SK-N-SH (cell line): ENCODE results near the gene USPL1.

Experiments used
- EZH2phosphoT487 ChIP-seq: fragments of 200-600 bp; sonication (generic); IDR thresholded peaks from 2 replicates; pipeline ENCODE4 v1.6.1; 2017; ENCODE audit warnings: low read depth, mixed run types, mild to moderate bottlenecking, antibody characterized with exemption, moderate library complexity, borderline replicate concordance
- FOXM1 ChIP-seq: IDR thresholded peaks from 2 replicates; pipeline ENCODE4 v1.4.0; 2012; ENCODE audit warnings: low read depth, mild to moderate bottlenecking
- MAX ChIP-seq: IDR thresholded peaks from 2 replicates; pipeline ENCODE4 v1.4.0; 2012; ENCODE audit warnings: low read depth
- RCOR1 ChIP-seq: fragments of 150-350 bp; IDR thresholded peaks from 2 replicates; pipeline ENCODE4 v1.6.1; 2017; ENCODE audit warnings: antibody characterized with exemption, low read length
- TF ChIP-seq, protein P1 (sequence below): fragments of 200-600 bp; sonication (generic); IDR thresholded peaks from 2 replicates; pipeline ENCODE4 v1.6.1; 2017; ENCODE audit warnings: antibody characterized with exemption, mild to moderate bottlenecking, moderate library complexity

DNA sequence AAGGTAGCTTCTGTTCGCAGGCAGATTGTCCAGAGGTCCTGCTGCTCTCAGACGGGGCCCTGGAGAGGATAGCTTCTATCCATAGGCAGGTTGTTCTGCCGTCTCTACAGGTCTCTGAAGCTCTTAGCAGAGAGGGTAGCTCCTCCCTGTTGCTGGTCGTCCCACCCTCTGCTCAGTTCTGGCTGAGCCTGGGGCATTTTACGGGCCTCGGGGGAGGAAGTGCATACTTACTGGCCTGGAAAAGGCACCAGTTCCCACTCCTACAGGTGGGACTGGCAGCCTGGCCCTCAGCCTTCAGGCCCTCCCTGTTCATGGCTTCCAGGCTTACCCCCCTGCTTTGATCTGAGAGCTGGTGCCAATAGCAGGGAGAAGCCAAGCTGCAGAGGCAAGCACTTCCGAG lies 42.3 kb downstream of the USPL1 start:
- TF ChIP-seq RCOR1 (no peak), EZH2phosphoT487 (no peak), MAX (no peak), FOXM1 (no peak)
- TF ChIP-seq, protein P1, sequence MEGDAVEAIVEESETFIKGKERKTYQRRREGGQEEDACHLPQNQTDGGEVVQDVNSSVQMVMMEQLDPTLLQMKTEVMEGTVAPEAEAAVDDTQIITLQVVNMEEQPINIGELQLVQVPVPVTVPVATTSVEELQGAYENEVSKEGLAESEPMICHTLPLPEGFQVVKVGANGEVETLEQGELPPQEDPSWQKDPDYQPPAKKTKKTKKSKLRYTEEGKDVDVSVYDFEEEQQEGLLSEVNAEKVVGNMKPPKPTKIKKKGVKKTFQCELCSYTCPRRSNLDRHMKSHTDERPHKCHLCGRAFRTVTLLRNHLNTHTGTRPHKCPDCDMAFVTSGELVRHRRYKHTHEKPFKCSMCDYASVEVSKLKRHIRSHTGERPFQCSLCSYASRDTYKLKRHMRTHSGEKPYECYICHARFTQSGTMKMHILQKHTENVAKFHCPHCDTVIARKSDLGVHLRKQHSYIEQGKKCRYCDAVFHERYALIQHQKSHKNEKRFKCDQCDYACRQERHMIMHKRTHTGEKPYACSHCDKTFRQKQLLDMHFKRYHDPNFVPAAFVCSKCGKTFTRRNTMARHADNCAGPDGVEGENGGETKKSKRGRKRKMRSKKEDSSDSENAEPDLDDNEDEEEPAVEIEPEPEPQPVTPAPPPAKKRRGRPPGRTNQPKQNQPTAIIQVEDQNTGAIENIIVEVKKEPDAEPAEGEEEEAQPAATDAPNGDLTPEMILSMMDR = no peak
